GM18861 (cell line): Measurements from ENCODE around the gene TDRD9.

Source experiments
- ATAC-seq: cut with Tn5 transposase; IDR thresholded peaks from one replicate; pipeline ENCODE4 v1.9.1; 2021; ENCODE audit not compliant: unreplicated experiment

The TDRD9 gene

DNA sequence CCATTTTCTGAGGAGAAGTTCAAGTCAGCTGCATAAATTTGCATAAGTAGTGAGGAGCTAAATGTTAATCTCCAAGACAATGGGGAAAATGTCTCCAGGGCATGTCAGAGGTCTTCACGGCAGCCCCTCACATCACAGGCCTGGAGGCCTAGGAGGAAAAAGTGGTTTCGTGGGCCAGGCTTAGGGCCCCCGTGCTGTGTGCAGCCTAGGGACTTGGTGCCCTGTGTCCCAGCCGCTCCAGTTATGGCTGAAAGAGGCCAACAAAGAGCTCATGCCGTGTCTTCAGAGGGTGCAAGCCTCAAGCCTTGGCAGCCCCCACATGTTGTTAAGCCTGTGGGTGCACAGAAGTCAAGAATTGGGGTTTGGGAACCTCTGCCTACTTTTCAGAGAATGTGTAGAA lies 55.9 kb downstream of the TDRD9 start:
- no peak for ATAC-seq

DNA sequence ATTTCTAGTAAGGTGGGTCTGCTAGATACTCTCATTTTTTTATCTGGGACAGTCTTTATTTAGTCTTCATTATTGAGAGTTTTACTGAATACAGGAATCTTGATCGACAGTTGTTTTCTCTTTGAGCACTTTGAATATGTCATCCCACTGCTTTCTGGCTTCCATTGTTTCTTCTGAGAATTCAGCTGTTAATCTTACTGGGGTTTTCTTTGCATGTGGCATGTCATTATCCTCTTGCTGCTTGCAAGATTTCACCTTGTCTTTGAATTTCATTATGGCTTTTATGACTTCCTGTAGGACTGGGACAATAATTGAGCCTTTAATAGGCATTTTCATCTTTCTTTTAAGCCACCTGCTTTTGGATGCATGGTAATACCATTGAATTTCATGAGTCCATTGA lies 60.8 kb downstream of the TDRD9 start:
- no peak for ATAC-seq

DNA sequence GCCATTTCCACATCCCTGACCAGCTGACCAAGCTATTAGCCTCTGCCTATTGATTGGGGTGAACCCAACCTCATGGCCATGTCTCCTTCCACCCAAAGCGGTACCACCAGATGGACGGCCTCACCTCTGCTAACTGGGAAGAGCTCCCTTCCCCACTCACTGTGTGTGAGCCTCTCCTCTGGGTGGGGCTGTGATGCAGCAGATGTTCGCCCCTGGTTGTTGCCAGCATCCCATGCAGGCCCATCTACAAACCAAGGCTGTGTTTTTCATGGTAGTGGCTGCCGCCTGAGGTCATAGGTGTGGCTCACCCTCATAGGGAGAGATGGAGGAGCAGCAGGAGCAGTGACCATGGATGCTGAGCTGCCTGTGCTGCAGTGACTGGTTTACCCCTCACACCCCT lies 61.7 kb downstream of the TDRD9 start:
- ATAC-seq, result no peak

DNA sequence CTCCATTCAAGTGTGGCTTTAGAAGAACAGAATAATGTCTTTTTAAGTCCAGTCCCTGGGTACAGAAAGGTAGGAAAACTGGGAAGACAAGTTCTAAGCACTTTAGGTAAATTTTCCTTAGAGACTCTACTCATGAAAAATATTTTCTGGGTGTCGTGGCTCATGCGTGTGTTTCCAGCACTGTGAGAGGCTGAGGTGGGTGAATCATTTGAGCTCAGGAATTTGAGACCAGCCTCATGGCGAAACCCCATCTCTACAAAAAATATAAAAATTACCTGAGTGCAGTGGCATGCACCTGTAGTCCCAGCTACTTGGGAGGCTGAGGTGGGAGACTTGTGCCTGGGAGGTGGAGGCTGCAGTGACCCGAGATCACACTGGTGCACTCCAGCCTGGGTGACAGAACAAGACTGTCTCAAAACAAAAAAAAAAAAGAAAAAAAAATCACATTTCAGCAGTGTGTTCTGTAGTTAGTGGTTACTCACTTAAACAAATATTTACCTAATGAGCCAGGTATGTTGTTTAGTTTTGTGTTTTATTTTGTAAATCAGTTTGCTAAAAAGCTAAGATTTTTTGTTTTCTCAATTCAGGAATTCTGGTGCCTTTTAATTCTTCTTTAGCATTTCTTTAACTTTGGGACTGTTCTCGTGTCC lies 66.4 kb downstream of the TDRD9 start:
- ATAC-seq, result no peak

DNA sequence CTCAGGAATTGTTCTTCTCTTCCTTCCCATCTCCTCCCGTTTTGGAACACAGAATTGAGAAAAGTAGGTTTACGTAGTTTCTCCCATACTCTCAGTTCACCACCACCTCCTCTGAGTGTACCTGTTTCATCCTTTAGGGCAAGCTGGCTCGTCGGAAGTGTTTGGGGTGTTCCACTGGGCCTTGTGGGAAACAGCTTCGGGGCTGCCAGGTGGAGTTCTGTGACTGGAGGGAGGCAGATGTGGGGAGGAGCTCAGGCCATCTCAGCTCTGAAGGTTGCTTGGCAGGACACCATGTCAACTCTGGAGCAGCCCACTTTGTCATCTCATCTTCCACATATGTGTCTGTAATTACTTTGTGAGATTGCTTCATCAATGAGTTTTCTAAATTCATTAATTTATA lies 67.6 kb downstream of the TDRD9 start:
- no peak for ATAC-seq

DNA sequence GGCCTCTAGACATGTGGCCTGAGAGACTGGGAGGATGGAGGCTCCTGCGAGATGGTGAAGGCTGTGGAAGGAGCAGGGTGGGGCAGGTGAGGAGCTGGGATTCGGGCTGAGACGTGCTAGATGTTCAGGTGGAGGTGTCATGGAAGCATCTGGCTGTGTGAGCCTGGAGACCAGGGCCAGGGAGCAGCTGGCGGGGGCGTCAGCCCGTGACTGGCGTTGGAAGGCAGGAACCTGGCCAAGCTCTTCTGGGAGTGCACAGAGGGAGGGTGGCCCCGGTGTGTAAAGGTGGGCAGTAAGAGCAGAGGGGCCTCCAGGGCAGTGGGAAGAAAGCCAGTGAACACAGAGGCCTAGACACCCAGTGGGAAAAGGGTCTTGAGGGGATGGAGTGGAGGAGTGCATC lies 69.1 kb downstream of the TDRD9 start:
- no peak for ATAC-seq

DNA sequence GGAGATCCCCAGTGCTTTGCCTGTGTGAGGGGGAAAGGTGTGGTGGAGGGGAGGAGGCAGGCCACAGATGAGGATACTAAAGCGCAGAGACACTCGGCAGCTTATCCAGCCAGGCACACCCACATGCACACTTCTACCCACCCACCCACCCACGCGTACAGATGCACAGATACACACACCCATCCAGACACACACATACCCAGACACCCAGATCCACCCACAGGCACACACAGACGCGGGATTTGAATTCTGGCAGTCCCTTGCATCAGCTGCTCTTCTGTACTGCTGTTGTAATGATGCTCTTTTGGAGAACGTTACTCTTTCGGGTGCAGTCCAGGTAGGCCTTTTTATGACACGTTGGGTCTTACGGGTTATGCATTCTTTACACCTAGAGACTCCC lies 69.8 kb downstream of the TDRD9 start:
- ATAC-seq, result no peak

DNA sequence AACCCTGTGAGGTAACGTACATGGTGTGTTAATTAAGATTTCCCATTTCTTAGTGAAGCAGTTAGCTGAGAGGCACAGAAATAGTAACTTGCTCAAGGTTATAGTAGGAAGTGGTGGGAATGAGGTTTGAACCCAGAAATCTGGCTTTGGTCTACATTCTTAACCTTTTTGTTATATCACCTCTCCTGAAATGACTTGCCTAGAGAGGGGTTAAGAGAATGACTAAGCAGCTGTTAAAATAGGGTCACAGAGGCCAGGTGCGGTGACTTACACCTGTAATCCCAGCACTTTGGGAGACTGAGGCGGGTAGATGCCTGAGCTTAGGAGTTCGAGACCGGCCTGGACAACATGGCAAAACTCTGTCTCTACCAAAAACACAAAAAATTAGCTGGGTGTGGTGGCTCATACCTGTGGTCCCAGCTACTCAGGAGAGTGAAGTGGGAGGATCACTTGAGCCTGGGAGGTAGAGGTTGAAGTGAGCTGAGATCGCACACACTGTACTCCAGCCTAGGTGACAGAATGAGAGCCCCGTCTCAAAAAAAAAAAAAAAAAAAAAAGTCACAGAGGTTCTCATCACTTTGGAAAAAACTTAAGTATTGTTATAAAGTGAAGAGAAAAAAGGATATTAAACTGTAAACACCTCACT lies 71.7 kb downstream of the TDRD9 start:
- no peak for ATAC-seq

DNA sequence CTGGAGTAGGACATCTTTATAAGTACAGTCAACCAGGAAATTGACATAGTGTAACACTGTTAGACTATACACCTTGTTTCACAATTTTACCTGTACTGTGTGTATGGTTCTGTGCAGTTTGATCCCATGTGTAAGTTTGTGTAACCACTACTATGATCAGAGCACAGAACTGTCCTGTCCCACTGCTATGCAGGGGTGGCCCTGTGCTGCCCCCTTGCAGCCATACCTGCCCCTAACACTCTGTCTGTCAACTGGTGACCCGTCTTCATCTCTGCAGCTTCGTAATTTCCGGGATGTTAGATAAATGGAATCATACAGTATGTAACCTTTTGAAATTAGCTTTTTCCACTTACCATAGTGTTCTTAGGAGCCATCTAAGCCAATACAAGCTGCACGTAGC lies 72.7 kb downstream of the TDRD9 start:
- no peak for ATAC-seq

DNA sequence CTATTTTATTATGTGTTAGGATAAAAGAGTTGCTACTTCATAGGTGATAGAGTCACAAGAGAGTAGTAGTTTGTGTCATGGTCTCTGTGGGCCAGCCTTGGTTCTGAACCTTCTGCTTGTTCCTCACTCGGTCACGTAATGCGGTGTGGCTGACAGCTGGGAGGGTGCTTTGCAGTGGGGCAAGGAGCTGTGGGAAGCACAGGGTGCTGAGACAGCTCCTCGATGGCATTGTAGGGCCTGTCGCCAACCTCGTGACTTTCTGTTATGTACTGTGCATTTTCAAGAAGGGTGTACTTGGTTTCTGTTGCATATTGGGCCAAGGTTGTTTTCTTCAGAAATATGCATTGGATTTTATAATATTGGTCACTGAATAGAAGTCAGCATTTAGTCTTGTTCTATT lies 75.4 kb downstream of the TDRD9 start:
- ATAC-seq, result no peak

DNA sequence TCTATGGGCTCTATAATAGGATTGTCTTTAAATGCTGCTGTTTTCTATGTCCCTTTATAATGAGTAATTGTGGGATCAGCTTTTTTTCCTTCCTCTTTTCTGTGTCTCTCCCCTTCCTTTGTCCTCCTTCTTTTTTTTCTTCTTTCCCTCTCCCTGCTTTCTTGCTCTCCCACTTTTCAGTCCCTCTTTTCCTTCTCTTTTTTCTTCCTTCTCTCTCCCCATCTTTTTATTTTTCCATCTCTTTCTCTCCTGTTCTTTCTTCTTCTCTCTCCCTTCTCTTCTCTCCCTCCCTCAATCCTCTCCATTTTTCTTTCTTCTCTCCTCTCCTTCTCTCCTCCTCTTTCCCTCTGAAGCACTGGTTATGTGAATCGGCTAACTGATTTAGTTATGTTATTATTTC lies 76.6 kb downstream of the TDRD9 start:
- no peak for ATAC-seq

DNA sequence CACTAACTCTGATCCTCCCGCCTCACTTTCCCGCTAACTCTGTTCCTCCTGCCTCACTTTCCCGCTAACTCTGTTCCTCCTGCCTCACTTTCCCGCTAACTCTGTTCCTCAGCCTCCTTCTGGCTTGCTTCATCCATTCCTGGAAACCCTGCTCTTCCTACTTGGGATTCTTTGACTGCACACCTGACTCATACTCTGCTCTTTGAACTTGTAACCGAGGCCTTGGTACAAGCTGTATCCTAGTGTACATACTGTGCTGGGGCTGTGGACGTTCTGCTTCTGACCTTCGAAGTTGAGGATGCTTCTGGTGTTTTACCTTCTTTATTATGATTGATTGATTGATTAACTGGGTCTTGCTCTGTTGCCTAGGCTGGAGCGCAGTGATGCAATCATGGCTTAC lies 77.2 kb downstream of the TDRD9 start:
- no peak for ATAC-seq

DNA sequence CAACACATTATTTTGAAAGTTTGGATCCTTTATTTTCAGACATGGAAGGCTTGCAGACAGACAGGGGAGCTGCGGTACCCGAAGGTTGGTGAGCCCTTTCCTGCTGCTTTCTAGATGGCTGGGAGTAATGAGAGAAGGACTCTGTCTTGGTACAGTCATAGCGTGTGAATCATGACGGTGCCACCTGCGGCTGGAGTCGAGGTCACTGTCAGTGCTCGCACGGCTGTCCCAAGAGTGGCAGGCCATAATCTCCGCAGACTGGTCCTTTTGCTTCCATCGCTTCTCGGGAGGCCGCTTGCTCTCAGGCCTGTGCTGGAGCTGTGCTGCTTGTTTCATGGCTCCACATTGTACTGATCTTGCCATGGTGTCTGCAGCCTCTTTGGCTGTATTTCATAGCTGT lies 78.9 kb downstream of the TDRD9 start:
- ATAC-seq, result no peak

DNA sequence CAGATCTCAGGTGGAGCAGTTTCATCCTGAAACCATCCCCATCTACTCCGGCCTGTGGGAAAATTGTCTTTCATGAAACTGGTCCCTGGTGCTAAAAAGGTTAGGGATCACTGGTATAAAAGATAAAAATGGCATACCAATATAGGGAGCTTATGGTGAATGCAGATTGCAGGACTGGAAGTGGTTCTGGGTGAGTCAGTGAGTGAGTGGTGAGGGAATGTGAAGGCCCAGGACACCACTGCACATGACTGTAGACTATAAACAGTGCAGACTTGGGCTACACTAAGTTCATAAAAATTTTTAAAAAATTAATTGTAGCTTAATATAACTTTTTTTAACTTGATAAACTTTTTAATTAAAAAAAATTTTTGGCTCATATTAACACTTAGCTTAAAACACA lies 81.0 kb downstream of the TDRD9 start:
- no peak for ATAC-seq

DNA sequence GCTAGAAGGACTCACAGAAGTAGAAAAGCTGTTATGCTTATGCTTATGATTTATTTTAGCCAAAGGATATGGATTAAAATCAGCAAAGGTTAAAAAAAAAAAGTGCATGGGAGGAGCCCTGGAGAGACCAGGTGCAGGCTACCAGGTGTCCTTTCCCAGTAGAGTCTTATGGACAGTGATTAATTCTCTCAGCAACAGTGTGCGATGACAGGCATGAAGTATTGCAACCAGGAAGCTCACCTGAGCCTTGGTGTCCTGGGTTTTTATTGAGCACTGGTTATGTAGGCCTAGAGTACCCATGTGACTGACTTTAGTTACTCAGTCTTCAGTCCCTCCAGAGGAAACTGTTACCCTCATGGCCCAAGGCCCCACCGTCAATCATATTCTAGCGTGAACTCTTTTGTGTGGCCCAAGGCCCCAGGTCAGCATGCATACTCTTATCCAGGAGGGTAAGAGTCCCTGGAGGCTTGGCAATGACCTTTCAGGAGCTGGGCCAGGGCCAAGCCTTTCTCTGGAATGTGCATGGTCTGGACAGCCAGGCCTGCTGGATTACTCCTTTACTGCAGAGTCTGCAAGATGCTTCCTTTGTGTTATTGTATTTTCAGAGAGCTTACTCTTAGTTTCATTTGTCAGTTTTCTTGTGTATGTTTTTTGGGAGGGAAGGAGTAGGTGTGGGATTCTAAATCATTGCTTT lies 83.7 kb downstream of the TDRD9 start:
- ATAC-seq, result no peak

DNA sequence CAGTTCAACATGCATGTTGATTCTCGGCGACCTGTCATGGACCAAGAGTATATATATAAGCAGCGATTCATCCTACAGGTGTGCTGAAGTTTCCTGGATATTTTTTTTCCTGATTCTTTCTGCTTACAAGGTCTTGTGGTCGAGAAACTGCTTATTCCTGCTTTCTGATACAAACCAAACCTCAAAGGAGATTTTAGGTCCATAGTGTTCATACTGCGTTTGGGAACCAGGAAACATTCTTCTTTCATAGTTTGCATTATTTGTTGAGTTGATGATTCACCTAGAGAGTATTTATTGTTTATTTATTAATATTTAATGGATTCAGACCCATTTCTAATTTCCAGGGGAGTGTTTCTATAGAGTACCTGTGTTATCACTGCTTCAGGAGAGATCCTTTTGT lies 86.5 kb downstream of the TDRD9 start:
- no peak for ATAC-seq

DNA sequence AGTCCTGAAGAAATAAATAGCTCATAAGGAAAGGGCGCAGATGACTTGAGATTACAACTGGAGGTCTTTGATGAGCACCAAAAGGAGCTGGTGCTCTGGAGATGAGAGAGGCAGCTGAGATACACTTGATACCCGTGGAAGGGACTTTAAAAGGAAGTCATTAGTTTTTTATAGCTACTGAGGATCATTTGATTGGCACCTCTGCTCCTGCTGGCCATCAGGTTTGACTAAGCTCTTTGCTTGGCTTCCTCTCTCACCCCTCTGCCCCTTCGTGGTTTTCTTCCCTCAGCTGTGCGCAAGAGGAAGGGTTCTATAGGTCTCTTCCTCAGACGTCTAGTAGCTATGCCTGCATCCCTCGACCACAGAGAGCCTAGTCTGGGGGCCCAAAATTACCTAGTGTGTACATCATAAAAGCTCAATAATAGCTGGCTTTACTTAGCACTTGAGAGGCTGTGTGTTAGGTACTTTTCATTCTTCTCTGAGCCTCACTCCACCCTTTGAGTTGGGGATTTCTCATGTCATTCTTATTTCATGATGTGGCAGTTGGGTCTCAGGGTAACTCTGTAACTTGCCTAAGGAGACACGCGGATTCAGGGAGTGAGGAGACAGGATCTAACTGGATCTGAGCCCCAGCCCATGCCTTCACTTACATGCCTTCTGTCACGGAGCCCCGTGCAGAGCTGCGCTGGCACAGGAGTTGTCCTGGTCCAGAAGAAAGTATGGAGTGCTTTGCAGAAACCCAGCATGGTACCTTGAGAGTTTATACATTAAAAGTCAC lies 88.8 kb downstream of the TDRD9 start:
- no peak for ATAC-seq

DNA sequence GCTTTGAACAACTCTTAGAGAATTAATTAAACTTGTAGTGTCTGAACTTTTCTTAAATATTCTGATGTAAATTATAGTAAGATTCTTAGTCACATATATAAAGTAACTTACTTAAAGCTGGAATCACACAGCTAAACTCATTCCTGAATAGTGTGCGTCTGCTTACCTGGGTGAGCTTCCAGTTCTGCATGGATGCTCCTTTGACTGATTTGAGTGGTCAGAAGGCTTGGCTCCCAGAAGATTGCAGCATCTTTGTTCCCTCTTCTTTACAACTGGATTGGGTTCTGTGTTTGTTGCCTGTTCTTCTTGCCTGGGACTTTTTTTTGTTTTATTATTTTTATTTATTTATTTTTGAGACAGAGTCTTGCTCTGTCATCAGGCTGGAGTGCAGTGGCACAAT lies 90.8 kb downstream of the TDRD9 start:
- no peak for ATAC-seq

DNA sequence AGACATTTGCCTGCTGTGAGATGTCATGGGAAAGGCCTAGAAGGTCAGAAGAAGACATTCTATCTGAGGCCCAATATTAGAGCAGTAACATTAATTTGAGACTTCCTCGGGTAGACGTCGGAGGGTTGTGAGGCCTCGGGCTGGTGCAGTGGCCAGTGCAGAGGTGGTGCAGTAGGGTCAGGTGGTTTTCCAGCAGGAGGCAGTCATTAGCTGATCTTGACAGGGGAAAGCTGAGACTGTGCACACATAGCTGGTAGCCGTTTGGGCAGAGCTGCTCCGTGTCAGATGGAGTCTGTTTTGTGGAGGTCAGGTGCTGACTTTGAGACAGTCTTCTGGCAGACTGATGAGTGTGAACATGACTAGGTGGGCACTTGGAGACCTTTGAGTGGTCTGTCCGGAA lies 91.5 kb downstream of the TDRD9 start:
- no peak for ATAC-seq

DNA sequence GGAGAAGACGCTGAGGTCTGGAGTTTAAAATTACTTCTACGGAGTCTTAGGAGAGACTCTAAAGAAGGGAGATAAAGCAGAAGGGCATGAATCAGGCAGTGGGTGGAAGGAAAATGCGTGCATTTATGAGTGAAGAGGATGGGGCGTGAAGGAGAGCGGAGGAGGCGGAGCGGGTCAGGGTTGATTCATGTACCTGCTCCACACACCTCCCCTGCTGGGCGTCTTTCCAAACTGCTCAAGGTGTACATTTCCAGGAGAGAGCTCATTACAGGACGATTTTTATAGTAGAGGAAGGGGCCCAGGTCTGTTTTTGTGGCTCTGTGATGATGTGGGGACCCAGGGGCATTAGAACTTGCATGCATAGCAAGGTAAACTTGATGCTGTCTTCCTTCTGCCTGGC lies 92.2 kb downstream of the TDRD9 start:
- no peak for ATAC-seq

DNA sequence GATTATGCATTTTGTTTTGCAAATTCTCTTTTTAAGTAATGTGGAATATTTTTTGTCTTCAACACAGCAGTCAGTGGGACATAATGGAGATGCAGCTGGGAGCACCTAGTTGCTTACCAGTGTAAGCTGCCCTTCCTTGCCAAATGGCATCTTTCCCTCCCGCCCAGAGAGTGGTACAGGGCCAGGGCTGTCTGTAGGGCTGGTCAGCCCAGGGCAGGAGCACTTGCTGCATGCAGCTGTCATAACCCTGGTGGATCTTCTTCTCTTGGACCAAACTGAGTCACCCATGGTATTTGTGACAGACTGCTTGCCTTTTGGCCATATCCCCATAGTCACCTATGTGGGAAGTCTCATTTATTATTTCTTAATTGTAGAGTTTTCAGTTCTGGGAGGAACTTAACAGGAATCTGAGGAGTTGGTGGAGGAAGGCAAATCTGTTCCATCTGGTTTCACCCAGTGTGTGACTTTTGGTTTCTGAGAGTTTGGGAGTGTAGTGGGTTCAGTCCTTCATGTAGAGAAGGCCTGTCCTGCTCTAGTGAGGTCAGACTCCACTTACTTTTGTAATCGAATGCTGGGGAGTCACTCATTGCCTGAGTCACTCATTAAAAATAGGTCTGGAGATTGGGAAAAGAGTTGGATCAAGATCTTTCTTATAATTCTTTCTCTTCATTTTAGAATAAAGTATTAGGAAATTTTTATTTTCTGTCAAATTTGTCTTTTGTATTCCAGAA lies 95.2 kb downstream of the TDRD9 start:
- ATAC-seq, result no peak
